Ammon's horn (tissue), 1 donor: ENCODE measurements around the gene GPR62.
"Not testable (repeated sequence)": the region's sequence is repeated elsewhere in the genome, so short reads cannot be mapped to it uniquely, and the experiment has no call there.

Source experiments
- DNase-seq: peaks from one replicate; pipeline ENCODE4 v3.0.0-alpha.2; 2016; ENCODE audit warnings: low spot score

Gene GPR62

GRCh38 chr3:51970606-51971300, 15.6 kb downstream of the GPR62 start:
- DNase-seq: no peak

DNA sequence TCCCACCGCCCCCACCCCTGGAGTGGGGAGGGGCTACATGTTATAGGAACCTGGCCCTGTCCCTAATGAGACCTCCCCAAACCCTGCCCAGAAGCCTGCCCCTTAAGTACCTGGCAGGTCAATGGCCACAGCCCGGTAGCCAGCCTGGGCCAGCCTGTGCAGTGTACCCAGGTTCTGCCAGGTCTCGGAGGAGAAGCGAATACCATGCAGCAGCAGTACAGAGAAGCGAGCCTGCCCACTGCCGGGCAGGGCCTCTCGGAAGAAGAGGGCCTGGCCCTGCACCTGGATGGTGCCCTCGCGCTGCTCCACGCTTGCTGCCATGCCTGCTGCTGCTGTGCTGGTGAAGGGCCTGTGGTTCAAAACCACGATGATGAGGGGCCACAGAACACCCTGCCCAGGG, 16.2 kb downstream of the GPR62 start:
- no peak for DNase-seq

DNA sequence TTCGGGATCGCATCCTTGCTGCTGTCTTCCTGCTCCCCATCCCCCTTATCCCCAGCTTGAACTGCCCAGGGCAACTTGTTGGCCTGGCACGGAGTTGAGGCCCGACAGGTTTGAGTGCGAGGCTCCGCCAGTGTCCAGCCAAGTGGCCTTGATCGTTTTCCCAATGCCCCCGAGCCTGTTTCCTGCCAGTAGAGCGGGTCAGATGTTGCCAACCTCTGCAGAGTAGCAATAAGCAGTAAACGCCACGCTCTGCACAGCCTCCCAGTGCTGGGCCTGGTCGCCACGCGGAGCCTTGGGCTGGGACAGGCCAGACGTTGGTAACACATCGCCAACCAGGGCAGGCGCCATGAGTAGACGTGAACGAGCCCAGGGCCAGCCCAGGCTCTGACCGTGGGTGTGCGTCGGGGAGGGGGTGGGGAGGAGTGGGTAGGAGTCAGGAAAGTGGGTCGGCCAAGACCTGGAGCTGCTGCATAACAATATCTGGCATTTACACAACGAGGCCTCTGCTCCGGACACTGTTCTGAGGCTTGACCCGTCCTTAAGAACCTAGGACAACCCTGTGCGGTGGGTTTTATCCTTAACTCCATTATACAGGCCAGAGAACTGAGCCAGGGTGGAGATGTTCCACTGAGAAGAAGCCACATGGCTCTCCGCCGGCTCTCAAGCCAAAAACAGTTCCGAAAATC, 19.2 kb downstream of the GPR62 start:
- peak; percentile 37 for DNase-seq

DNA sequence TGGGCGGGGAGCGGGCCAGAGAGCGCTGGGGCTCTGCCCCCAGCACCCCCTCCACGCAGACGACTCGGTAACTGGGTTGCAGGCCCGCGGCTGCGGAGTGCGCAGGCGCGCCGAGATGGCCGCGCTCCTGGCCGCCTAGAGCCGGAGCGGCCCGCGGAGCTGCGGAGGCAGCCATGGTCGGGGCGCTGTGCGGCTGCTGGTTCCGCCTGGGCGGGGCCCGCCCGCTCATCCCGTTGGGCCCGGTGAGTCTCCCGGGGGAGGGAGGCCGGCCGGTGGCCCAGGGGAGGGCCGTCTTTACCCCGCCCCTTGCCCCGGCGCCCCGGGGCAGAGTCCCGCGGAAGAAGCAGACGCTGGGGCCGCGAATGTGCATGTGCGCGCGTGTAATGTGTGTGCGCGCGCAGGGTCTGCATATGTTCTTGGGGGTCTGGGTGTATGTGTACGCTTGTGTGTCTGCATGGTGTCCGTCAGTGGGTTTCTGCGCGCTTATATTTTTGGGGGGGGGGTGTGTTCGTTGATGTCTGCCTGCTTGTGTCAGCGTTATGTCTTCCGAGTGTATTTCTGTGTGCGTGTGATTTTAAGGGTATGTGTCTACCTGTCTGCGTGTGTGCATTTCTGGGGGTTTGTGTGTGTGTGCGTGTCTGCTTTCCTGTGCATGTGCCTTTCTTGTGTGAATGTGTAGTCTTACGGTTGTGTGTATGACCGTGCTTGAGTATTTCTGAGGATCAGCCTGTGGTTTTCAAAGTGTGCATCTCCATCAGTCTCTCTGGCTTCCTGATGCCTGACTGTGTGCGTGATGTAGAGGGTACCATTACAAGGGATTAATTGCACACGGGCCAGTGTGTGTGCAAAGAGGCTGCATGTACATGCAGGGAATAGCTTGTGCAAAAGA, 20.0 kb downstream of the GPR62 start, which contains the start of gene ABHD14A:
TSS of gene ABHD14A (plus strand) at position 102 of the 889 bp plus-strand sequence. CDS start at position 174, 72 bp downstream.
- DNase-seq: peak; percentile 73

DNA sequence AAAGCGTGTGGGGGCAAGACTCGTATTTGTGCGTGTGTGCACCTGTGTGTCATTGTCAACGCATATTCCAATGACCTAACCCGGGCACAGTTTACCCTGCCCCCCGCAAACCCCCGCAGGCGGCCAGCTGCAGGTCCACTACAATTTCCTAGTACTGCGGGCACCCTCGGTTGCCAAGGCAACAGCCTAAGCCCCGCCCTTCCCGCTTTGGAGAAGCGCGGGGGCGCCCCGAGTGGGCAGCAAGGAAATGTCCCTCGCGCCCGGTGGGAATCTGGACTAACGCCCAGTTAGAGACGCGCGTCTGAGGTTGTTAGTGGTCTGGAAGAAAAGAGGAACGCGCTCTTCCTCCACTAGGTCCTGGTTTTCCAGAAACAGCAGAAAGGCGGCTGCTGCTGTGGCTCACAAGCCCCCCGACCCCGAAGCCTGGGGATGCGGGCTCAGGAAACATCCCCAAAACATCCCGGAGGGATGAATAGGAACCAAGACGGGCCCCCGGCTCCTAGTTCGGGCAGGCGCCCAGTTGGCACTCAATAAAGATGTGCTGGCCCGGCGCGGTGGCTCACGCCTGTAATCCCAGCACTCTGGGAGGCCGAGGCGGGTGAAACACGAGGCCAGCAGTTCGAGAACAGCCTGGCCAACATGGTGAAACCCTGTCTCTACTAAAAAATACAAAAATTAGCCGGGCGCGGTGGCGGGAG, 20.8 kb downstream of the GPR62 start:
- peak; percentile 87 for DNase-seq

DNA sequence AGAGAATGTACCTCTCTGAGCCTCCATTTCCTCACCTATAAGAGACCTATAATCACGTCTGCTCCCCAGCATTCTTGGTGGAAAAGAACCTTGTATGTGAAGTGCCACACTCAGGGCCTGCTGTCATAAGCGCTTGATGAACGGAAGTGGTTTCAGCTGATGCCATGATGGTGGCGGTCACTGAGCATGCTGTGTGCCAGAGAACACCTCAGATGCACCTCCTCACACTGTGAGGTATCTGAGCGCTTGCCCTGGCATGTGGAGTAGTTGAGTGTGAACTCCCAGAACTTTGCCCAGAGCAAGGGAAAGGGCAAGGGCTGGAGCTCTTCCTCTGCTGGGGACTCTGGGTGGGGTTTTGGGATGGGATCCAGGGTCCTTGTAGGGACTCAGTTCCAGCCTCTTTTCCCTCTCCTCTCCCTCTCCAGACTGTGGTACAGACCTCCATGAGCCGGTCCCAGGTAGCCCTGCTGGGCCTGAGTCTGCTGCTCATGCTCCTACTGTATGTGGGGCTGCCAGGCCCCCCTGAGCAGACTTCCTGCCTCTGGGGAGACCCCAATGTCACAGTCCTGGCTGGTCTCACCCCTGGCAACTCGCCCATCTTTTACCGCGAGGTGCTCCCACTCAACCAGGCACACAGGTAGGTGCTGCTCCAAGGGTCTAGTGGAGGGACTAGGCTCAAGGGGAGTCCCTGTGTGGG, 22.4 kb downstream of the GPR62 start:
- no peak for DNase-seq

GRCh38 chr3:51978143-51978502, 22.9 kb downstream of the GPR62 start:
- no peak for DNase-seq

DNA sequence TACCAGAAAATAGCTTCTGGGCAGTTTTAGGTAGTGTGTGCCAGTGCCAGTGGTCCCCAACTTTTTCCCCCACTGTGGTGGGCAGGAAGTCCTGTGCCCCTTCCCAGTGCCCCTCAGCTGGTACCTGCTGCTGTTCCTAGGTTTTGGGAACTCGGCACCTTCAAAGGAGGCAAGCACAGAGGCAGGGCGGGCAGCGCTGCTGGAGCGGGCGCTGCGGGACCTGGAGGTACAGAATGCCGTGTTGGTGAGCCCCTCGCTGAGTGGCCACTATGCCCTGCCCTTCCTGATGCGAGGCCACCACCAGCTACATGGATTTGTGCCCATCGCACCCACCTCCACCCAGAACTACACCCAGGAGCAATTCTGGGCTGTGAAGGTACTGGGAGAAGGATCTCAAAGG, 25.1 kb downstream of the GPR62 start:
- no peak for DNase-seq

DNA sequence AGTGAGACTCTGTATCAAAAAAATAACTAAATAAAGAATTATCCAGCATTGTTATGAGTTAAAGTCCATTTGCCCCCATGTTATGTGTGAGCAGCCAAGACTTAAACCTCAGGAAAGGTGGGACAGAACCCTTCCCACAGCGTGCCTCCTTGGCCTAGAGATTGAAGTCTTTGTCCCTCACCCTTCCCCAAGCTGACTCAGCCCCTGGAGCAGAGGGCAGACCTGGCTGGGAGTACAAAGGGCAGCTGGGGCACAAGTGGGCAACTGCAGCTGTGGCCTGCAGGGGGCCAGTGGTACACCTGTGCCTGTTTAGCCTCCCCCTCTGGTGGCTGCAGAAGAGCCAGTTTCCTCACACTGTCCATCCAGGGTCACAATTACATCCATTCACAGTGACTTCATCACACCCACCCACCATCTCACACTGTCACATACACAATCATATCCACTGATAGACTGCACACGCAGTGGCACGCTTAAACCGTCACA, 27.2 kb downstream of the GPR62 start:
- DNase-seq: no peak

DNA sequence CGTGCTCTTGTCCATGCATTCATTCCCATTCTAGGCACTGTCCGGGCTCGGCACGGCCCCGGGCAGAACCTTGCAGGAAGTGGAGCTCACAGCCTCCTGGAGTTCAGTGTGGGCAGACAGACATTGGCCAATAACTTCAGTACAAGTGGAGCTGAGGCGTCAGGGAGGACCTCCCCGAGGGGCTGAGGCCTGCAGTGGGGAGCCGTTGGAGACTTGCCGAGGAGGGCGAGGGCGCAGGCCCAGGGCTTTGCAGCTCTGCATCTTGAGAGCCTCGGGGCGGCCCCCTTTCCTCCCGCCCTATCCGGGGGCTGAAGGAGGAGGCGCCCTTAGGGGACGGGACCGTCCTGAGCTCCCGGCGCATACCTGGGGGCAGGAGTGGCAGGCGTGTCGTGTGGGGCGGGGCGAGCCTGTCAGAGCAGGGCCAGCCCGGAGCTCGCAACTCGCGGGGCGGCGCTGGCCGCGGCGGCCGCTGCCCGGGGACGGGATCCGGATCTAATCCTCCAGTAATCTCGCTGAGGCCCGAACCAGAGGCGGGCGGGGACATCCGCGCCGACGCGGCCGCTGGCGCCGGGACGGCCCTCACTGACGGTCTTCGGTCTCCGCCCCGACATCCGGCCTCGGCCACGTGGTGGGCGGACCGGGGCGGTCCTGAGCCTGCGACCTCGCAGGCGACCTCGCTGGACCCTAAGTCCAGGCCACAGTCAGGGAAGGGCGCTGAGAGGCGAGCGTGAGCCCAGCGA, 27.8 kb downstream of the GPR62 start, which contains the start of gene ACY1:
TSS of gene ACY1 (plus strand) at position 698 of the 740 bp plus-strand sequence. CDS start 530 bp downstream, outside the sequence.
- DNase-seq: peak; percentile 88

GRCh38 chr3:51983578-51984268, 28.5 kb downstream of the GPR62 start:
- no peak for DNase-seq

- DNase-seq: no peak
Measured at GRCh38 chr3:51984269-51984647, 29.1 kb downstream of the GPR62 start.

GRCh38 chr3:51985063-51985462, 29.9 kb downstream of the GPR62 start:
- DNase-seq: no peak

DNA sequence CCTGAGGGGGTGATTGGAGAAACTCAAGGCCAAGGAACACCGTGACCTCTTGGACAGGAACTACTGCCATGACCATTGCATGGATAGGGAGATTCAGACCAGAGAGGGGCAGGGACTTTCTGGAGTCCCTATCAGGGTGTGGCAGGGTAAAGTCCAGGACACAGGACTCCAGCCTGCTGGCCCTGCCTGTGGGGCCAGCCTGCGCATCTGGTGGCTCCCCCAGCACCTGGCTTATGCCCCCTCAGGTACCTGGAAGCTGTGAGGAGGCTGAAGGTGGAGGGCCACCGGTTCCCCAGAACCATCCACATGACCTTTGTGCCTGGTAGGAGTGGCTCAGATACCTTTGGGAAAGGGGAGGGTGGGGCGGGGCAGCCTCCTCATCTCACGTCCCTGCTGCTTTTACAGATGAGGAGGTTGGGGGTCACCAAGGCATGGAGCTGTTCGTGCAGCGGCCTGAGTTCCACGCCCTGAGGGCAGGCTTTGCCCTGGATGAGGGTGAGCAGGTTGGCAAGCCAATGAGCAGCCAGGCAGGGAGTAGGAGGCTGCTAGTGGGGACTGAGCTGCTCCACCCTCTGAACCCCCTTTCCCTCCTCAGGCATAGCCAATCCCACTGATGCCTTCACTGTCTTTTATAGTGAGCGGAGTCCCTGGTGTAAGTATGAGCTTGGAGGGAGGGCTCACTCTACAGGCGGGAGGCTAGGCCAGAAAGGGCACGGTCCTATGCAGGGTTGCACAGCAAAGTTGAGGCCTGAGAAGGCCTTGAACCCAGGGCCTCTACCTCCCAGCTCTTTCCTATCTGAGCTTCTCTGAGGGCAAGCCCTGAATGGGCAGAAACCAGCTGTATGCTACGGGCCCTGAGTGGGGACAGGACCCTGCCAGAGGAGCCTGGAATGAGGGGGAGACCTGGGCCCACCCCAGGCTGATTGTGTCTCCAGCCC, 31.1 kb downstream of the GPR62 start:
- no peak for DNase-seq

- DNase-seq: no peak
Measured at GRCh38 chr3:51987568-51987967, 32.4 kb downstream of the GPR62 start.

- DNase-seq: no peak
Measured at GRCh38 chr3:51988286-51989146, 33.3 kb downstream of the GPR62 start.

GRCh38 chr3:51990501-51990971, 35.4 kb downstream of the GPR62 start:
- not testable (repeated sequence) for DNase-seq
